Right cardiac atrium (tissue), 5 donors: Measurements from ENCODE around the gene TLDC2. TPM values are rescaled to one million over a fixed set of nuclear protein-coding genes. Genes with fewer than 3 reads are reported as not detected.

Source experiments
- ATAC-seq, 2 donors: fragments of 200-7000 bp; cut with Tn5 transposase; one replicate each; pipeline versions ENCODE4 v1.8.0 to v1.9.1; 2020; ENCODE audit warnings: moderate library complexity in 2 of 2, mild to moderate bottlenecking in 1 of 2
- DNase-seq, 3 donors: peaks; one replicate each; pipeline ENCODE4 v3.0.0-alpha.2; 2020
- H3K27ac ChIP-seq: one replicate; pipeline ENCODE4 v1.5.1; 2013; ENCODE audit warnings: mild to moderate bottlenecking, low read length, control low read depth, moderate library complexity
- H3K27me3 ChIP-seq: one replicate; pipeline ENCODE4 v1.6.1; 2013; ENCODE audit not compliant: control insufficient read depth, insufficient read depth
- H3K4me1 ChIP-seq: one replicate; pipeline ENCODE4 v1.6.1; 2013; ENCODE audit warnings: low read length; ENCODE audit not compliant: control insufficient read depth, insufficient read depth
- H3K4me3 ChIP-seq: one replicate; pipeline ENCODE4 v1.5.1; 2013; ENCODE audit warnings: low read length, control low read depth
- H3K9me3 ChIP-seq: one replicate; pipeline ENCODE4 v1.6.1; 2013; ENCODE audit warnings: low read length; ENCODE audit not compliant: control insufficient read depth
- WGBS: extraction: QIAGEN DNeasy Blood & Tissue Kit; methylation state at CpG from one replicate; pipeline ENCODE4 v1.1.7; 2013; 5-methylcytosine and 5-hydroxymethylcytosine counted together
- intact Hi-C, 4 donors: fragments of 100-400 bp; cut with DNase I; formaldehyde crosslinking; loops; one replicate each; pipeline versions ENCODE4 v1.11.0 to v1.14.0; 2022 to 2023
- polyA plus RNA-seq: library from polyadenylated mRNA; stranded (reverse); fragments of 200-250 nt; gene quantifications from one replicate; pipeline ENCODE4 v1.2.3, GENCODE V29; 2013
- total RNA-seq, 4 donors: library from RNA; stranded (reverse); fragmentation: NEBNext Ultra II Directional; extraction: Animal tissue kit (Norgen Biotek cat#: 25700); gene quantifications; one replicate each; pipeline ENCODE4 v1.2.1, GENCODE V29; 2021
- donor health status: healthy with polysubstance abuse.
- donor health status: DM: no; HTN: yes; CAD: no.
- donor health status: DM: no; HTN: no; CAD: no.
- donor health status: DM: no; HTN: yes; CAD: no; lungs with severe emphysema.
- donor health status: DM: yes; HTN: yes; CAD: no.

The TLDC2 gene
- total and polyA plus RNA-seq, 5 donors, result 0.09 TPM; not detected in 4

DNA sequence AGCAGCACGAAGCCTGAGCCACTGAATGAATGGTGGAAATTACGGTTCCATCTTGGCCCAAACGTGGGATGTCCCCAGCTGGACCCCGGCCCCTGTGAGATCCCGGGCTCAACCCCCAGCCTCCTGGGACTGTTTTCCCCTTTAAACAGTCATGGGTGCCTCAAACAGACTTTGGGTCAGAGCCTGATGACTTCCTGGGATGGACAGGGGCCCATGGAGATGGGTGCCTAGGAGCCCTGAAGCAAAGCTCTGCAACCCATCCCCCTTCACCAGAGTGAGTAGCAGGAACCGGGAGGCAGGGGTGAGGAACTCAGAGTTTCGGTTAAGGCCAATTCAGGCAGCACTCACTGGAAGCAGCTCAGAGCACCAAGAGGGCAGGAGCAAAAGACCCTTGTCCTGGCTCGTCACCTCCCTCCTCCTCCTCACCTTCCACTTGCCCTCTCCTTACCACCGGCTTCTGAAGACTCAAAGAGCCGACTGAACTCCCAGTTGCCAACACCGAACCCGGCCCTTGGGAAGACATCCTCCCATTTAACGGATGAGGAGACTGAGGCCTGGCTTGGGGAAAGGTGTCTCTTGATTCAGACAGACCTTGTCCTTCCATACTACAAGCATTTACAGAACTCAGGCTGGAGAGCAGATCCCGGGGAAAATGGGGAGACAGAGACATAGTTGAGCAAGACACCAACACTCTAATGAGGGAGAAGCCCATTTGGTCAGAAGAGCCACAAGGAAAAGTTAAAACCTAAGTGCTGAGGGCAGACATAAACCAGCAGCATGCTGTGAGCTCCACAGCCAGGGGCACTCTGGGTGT is 14.9 kb upstream of the TLDC2 start:
- ATAC-seq (no peak), DNase-seq (peak in 1 of 3 donors; percentile 51)
- peaks cover 19% of the 10 kb centered on the region for H3K4me1 ChIP-seq
- no peaks in the 10 kb centered on the region for H3K9me3 ChIP-seq
- H3K27ac ChIP-seq, result peak overlapping the region; percentile 76
- intact Hi-C loops, result loop anchor here in 2 of 4 donors (5.0 to 10.0 kb wide), 2 partner anchors 44 to 46 kb away; no protein-coding TSS in a partner anchor
- H3K4me3 ChIP-seq, result no peak overlapping the region
- no peaks in the 10 kb centered on the region for H3K27me3 ChIP-seq
- 55% methylated on average over 14 of the region's 14 CpGs for WGBS

DNA sequence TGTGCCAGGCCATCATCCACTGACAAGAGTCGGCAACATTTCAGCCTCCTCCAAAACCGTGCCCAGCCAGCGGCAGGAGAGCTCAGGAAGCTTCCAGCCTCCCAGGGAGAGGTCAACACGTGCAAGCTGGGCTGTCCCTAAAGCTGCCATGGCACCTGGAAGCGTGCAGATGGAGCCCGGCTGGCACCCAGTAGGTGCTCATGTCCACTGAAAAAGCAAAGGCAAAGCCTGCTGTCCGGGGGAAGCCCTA is 14.4 kb upstream of the TLDC2 start:
- no peaks in the 10 kb centered on the region for H3K9me3 ChIP-seq
- 14% methylated on average over 7 of the region's 7 CpGs for WGBS
- DNase-seq, result peak in 1 of 3 donors; percentile 71
- intact Hi-C loops, result loop anchor here in 2 of 4 donors (5.0 to 10.0 kb wide), 2 partner anchors 44 to 47 kb away; no protein-coding TSS in a partner anchor
- H3K27me3 ChIP-seq, result no peaks in the 10 kb centered on the region
- H3K4me1 ChIP-seq, result peaks cover 15% of the 10 kb centered on the region
- peak overlapping the region; percentile 94 for H3K4me3 ChIP-seq
- no peak for ATAC-seq
- H3K27ac ChIP-seq, result peak overlapping the region; percentile 76

DNA sequence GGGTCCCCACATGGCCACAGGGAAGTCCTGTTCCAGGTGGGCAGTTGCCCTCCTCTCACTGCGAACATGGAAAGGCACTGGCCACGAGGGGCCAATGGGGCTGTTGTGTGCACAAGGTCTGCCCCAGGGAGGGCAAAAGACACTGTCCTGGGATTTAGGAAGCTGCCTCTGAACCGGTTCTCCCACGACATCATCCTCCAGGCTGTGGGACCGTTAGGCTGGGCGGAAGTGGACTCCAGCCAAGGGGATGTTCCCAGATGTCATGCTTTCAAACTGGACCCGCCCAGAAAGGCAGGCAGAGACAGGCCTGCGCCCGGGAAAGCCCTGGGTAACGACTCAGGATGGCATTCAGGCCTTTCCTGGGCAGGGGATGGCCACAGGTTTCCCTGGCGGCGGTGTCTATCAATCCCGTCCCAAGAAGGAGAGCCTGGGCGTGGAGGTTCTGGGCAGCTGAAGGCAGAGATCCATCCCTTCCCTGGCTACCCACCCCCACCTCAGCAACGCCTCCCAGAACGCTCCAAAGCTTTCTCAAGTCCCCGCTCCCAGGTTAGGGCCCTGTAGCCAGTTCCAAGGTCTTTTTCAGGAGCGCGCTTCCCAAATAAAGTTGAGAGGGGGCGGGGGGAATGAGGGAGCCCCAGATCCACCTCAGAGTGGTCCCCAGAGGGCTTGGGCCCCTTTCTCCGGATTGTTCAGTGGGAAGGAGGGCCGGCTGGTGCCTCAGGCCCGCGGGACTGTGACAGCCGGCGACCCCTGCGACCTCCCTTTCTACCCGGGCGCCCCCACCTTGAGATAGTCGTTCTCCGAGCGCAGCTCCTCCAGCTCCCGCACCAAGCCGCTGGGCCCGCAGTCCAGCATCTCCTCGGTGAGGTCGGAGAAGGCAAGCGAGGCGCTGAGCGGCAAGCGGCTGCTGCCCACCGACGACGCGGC is 13.8 kb upstream of the TLDC2 start:
- ATAC-seq (peak; percentile 64 to 67), DNase-seq (peak; percentile 89 to 95 (median 93))
- H3K4me1 ChIP-seq, result peaks cover 10% of the 10 kb centered on the region
- H3K27ac ChIP-seq, result peak overlapping the region; percentile 76
- H3K4me3 ChIP-seq, result peak overlapping the region; percentile 94
- no peaks in the 10 kb centered on the region for H3K27me3 ChIP-seq
- intact Hi-C loops, result loop anchor here in 2 of 4 donors (2.0 to 10.0 kb wide), 3 partner anchors 45 to 87 kb away; no protein-coding TSS in a partner anchor
- no peaks in the 10 kb centered on the region for H3K9me3 ChIP-seq
- 8% methylated on average over 45 of the region's 45 CpGs for WGBS

DNA sequence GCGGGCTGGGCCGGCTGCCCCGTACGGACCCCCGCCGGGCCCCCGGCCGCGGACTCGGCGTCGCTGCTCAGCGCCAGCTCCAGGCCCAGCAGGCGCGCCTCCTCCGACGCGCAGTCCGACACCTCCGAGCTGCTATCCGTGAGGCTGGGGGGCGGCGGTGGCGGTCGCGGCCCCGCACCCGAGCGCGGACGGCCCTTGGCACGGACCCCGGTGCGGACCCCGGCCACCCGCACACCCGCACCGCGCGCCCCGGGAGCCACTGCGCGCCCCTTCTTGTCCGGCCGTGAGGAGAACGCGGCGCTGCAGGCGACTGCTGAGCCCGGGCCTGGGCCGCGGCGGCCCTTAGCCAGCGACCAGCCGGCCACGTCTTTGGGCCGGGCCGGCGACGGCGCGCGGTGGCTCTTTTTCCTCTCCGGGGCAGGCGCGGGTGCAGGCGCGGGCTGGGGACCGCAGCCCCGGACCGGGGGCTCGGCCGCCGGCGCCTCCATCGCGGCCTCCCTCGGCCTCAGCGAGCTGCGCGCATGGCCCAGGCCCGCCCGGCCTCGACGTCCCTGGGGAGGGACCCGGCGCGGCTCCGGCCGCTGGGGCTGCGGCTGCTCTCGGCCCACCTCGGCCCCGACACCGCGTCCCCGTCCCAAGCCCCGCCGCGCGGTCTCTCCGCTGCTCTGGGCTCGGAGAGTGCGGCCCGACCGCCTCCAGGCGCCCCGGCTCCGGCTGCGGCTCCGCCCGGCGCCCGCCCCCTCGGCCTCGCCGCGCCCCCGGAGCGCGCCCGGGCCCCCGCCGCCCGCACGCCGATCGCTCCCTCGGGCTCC is 12.9 kb upstream of the TLDC2 start:
- peak overlapping the region; percentile 38 for H3K27ac ChIP-seq
- H3K4me1 ChIP-seq, result peaks cover 6% of the 10 kb centered on the region
- peak in 2 of 3 donors; percentile 61 to 86 for DNase-seq
- H3K9me3 ChIP-seq, result no peaks in the 10 kb centered on the region
- H3K4me3 ChIP-seq, result peak overlapping the region; percentile 94
- no peak for ATAC-seq
- intact Hi-C loops, result loop anchor here in 2 of 4 donors (2.0 to 10.0 kb wide), 3 partner anchors 46 to 88 kb away; no protein-coding TSS in a partner anchor
- WGBS, result 1% methylated on average over 128 of the region's 129 CpGs
- no peaks in the 10 kb centered on the region for H3K27me3 ChIP-seq

DNA sequence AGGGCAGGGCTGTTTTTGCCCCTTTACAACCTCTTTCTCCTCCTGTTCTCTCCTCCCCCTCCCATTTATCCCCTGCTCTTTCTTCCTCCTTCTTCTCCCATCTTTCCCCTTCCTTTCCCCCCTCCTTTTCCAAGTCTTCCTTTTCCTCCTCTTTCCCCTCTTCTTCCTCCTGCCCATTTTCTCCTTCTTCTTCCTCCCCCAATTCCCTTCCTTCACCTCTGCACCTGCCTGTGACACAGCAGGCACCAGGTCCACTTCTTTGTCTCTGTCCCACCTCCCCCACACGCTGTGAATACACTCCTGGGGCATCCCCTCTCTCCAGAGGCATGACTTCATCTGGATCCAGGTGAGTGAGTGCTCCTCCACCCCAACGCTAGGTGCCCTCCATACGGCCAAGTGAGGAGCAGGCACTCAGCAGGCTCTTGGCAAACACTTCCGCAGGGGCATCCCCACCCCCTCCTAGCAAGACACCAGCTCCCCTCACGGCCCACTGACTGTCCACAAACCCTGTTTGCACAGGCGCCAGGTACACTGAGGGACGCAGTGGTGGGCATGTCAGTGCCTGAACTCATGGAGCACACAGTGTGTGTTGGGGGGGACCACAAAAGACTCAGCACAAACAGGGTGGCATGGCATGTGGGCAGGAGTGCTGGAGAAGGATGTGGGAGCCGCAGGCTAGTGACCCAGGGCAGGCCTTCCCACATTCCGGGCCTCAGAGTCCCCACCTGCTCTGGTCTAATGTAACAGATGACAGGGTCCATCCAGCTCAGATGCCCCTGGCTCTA is 10.7 kb upstream of the TLDC2 start:
- DNase-seq, result peak in 1 of 3 donors; percentile 49
- ATAC-seq, result no peak
- intact Hi-C loops, result loop anchor here in 1 of 4 donors (10.0 kb wide), 1 partner anchor 50 kb away; no protein-coding TSS in a partner anchor
- H3K27me3 ChIP-seq, result no peaks in the 10 kb centered on the region
- H3K9me3 ChIP-seq, result no peaks in the 10 kb centered on the region
- WGBS, result 85% methylated on average over 9 of the region's 9 CpGs
- no peak overlapping the region for H3K4me3 ChIP-seq
- peaks cover under 1% of the 10 kb centered on the region for H3K4me1 ChIP-seq
- H3K27ac ChIP-seq, result no peak overlapping the region

DNA sequence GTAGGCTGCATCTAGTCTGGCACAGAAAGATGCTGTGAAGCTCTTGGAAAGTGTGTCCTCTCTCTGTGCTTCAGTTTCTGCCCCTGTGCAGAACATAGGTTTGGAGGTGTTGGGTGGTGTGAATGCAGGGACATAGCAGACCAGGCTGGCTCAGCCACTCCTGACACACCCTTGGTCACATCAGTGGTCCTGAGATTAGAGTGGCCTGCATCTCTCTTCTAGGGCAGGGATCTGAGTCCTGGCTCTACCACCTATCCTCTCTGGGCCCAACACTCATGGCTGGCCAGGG is 10.1 kb upstream of the TLDC2 start:
- no peaks in the 10 kb centered on the region for H3K9me3 ChIP-seq
- H3K4me1 ChIP-seq, result no peaks in the 10 kb centered on the region
- no peak overlapping the region for H3K4me3 ChIP-seq
- ATAC-seq (no peak), DNase-seq (no peak)
- H3K27me3 ChIP-seq, result no peaks in the 10 kb centered on the region
- no peak overlapping the region for H3K27ac ChIP-seq
- intact Hi-C loops, result loop anchor here in 1 of 4 donors (10.0 kb wide), 1 partner anchor 51 kb away; no protein-coding TSS in a partner anchor

DNA sequence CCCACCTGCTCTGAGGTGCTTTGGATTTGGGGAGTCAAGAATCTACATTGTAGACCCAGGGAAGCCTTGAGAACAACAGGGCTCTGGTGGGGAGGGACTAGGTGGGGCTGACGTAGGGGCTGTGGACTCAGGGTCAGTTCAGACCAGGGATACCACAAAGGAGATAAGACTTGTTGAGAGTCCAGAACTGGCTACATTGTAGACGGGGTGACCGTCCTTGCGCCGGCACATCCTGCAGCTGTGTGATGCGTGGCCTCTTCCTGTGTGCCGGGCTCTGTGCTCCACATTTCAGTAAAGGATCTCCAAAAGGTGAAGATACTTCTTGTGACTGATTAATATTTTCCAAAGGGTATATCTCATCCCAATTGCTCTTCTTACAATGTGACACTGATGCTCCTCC is 9.8 kb upstream of the TLDC2 start:
- no peaks in the 10 kb centered on the region for H3K27me3 ChIP-seq
- H3K4me1 ChIP-seq, result no peaks in the 10 kb centered on the region
- intact Hi-C loops, result loop anchor here in 1 of 4 donors (10.0 kb wide), 1 partner anchor 51 kb away; no protein-coding TSS in a partner anchor
- no peak overlapping the region for H3K4me3 ChIP-seq
- ATAC-seq (no peak), DNase-seq (no peak)
- no peak overlapping the region for H3K27ac ChIP-seq
- 79% methylated on average over 7 of the region's 7 CpGs for WGBS
- no peaks in the 10 kb centered on the region for H3K9me3 ChIP-seq

DNA sequence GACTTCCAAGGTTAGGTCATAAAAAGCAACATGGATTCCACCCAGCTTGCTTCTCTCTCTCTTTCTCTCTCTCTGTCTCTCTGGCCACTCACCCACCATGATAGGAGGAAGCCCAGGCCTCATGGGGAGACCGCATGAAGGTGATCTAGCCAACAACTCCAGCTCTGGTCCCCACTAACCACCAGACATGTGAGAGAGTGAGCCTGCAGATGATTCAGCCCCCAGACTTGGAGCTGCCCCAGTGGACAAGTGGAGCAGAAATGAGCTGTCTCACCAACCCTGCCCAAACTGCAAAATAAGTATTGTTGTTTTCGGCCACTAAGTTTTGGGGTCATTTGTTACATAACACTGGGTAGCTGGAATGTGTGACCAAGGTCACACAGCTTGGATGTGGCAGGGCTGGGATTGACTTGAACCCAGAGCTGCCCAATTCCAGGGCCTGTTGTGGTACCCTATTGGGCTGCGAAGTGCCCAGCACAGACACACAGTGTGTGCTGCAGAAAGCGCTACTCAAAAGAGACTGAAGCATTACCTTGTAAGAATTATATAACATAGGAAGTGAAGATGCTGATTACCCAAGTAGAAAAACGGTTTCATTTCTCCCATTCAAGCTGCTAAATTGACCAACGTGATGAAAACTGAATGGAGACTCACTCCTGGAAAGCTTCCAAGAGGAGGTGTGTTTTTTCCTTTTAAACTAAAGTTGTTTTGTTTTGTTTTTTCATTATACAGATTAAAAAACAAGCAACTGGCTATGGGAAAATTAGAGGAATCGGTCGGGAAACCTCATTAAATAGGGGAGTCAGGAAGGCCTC is 9.1 kb upstream of the TLDC2 start:
- Histone ChIP-seq H3K9me3 (no peaks in the 10 kb centered on the region), H3K4me1 (no peaks in the 10 kb centered on the region), H3K4me3 (no peak overlapping the region), H3K27ac (peak overlapping the region; percentile 19), H3K27me3 (no peaks in the 10 kb centered on the region)
- no peak for ATAC-seq
- intact Hi-C loops, result loop anchor here in 1 of 4 donors (10.0 kb wide), 1 partner anchor 52 kb away; no protein-coding TSS in a partner anchor
- WGBS, result 56% methylated on average over 8 of the region's 8 CpGs
- DNase-seq, result peak in 1 of 3 donors; percentile 50
